HG02870 (cell line): ENCODE results near the gene THRB.

Experiments used
- ATAC-seq: cut with Tn5 transposase; IDR thresholded peaks from one replicate; pipeline ENCODE4 v1.9.1; 2021; ENCODE audit warnings: mild to moderate bottlenecking, moderate library complexity; ENCODE audit not compliant: unreplicated experiment

Gene THRB

DNA sequence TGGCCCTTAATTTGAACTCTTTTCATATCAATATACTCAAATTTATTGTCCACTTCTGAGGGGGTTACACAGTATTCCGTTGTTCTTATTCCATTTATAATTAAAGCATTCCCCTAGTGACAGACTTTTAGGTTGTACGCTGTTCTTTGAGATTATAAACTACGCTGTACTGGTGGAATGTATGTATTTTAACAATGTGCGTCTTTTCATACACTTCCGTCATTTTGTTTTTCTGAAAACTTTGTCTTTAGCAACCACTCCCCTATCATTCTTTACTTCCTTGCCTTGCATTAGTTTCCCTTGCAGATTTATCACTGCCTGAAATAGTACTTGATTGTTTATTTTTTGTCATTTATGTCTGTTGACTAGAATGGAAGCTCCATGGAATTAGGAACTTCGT is 137.0 kb downstream of the THRB start:
- ATAC-seq = no peak

- ATAC-seq = no peak
These were observed 138.8 kb downstream of the THRB start for GRCh38 chr3:24355806-24356205.

- ATAC-seq = no peak
These were observed 140.4 kb downstream of the THRB start for GRCh38 chr3:24354230-24354629.

DNA sequence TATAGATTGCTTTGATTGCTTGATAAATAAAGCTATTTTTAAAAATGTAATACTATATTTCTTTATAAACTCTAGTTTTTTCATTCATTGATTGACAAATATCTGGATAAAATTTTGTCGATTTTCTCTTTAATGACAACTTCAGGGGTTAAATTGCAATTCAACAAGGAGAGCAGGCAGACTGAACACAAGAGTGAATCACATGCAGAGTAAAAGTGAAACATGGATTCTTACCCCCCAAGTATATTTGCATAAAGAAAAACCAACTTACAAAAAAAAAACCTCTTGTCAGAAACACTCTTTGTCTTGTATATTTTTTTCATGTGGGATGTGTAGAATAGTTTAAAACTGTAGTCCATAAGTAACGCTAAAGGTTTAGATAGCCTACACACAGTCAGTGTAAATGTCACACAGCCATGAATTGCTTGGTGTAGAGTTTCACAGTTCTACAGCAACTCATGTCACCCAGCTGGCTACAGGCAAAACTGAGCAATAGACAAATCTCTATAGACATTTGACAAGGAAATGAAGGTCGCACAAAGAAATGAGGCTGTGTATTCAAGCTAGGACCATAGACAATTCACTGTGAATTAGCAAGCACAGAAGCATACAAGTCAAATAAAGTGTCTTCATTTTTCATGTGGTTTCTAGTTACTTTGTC is 141.6 kb downstream of the THRB start:
- ATAC-seq = no peak

- ATAC-seq = no peak
These were observed 142.7 kb downstream of the THRB start for GRCh38 chr3:24351779-24352469.

DNA sequence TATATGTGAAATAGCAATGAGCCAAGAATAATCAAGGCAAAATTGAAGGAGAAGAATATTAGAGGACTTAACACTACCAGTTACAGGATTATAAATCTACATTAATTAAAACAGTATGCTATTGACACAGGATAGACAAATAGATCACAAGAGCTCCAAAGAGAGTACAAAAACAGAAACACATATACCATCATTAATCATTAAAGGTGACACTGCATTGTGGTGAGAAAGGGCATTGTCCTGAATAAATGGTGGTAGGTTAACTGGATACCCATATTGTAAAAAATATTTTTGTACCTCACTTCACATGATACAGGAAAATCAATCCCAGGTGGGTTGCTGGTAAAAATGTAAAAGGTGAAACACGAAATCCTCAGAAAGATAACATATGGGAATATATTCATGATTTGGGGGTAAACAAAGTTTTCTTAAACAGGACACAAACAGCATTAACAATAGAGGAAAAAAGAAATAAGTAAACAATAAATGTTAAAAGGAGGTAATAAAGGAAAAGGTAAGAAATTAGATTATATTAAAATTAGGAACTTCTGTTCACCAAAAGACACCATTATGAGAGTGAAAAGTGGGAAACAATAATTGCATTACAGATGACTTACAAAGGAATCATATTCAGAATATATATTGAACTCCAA is 145.2 kb downstream of the THRB start:
- no peak for ATAC-seq

GRCh38 chr3:24348348-24348747 is 146.3 kb downstream of the THRB start:
- no peak for ATAC-seq

DNA sequence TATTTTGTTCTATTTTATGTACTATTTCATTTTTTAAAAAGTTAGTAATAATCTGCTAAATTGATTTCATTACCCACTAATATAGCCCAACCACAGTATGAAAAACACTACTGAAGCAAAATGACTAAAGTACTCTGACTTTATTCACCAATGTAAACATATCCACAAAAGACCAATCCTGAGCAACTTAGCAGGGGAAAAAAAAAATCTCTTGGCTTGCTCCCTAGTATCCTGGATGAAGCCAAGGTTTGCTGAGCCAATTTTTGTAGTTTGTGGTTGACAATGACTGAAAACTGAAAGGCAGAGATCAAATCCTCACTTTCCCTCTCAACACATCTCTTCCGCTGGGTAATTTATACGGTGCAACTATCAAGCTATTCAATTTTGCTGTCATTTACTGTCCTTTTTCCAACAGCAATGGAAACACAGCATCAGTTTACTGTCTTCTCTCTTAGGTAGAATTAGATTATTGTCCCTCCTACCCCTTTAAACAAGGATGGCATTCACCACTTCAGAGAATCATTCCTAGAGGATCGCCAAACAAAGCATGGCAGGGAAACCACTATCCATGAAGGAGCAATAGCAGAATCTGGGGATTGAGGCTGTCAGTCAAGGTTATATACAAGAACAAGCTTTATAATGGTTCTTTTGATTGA is 149.7 kb downstream of the THRB start:
- ATAC-seq = no peak

DNA sequence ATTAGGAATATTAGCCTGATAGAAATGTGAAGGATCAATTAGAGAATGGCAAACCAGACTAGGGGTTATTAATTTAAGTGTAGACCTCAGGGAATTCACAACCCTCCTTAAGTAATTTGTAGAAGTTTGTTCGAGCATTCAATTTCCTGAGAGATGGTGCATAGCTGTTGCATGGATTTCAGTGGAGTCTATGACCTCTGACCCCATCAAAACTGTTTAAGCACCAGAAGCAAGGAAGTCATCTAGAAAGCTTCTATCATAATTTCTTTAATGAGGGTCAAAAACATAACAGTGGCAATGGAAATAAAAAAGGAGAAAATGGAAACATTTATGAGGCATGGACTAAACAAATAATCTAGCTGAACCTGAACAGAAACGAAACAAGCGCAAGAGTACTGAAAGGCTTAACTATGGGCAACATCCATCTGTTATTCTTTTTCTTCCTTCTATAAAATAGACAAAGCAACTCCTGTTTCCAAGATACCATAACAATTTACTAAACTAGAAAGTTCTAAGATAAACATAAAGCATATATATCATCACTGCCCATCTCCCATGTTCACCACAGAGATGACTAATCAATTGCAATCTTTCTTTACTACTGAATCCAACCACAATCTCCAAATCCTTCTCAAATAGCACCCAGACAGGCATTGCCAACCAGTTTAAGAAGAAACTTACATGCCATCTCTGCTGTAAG is 151.4 kb downstream of the THRB start:
- no peak for ATAC-seq

DNA sequence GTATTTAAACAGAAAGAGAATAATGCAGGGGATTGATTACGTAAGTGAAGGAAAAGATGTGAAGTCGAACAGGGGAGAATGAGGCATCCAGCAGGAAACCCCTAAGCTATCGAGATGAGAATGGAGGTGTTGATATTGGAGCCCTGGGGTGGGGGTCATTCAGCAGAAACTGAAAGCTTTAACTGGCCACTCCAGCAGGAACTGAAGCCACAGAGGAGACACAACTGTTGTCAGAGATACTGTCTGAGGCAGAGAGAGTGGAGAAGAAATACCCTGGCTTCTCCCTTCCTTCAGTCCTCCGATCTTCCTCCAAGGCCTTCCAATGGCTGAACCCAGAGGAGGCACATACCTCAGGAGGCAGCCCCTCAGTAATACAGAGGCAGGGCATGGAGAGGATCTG is 152.4 kb downstream of the THRB start:
- ATAC-seq = no peak

DNA sequence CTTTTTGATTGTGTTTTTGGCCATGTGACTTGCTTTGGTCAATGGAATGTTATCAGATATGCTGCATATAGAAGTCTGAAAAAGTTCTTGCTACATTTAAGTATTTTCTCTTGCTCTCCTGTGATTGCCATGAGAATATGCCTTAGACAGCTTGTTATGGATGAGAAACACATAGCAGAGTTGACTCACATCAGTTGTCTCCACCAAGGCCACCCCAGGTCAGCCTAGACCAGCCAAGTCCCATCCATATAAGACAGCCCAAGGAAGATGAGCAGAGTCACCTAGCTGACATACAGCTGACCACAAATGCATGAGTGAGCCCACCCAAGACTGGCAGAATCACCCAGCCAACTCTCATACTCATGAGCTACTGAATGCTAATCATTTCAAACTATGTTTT is 153.0 kb downstream of the THRB start:
- no peak for ATAC-seq

DNA sequence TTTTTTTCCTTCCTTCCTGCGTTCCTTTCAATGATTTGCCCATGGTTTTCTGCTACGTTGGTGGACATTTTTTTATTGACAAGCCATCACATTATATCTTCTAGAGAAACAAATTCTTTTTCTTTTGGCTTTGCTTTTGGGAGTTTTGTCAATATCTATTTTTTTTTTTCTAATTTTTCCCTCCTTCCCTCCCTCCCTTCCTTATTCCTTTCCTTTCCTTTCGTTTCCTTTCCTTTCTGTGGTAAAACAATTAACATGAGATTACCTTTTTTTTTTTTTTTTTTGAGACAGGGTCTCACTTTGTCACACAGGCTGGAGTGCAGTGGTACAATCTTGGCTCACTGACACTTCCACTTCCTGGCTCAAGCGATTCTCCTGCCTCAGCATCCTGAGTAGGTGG is 153.7 kb downstream of the THRB start:
- no peak for ATAC-seq

- no peak for ATAC-seq
These were observed 154.5 kb downstream of the THRB start for GRCh38 chr3:24340161-24340560.

- ATAC-seq = no peak
These were observed 155.3 kb downstream of the THRB start for GRCh38 chr3:24339266-24339825.

GRCh38 chr3:24338409-24339130 is 156.1 kb downstream of the THRB start:
- ATAC-seq = no peak

- ATAC-seq = no peak
These were observed 158.5 kb downstream of the THRB start for GRCh38 chr3:24336101-24336500.

DNA sequence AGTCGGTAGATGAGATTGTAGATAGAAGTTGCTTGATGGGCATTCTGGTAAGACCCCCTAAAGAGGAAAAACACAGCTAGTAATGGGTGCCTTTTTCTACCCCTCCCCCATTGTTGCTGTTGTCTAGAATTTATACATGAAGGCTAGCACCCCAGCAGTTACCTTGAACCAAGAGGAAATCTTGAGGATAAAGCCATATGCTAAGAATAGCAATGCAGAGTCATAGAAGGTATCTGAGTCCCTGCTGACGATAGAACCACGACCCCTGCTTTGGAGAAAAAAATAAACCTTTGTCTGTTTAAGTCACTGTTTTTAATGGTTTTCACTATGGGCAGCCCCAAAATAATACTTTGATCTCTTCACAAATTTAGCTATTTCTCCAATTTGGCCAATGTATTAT is 162.6 kb downstream of the THRB start:
- ATAC-seq = no peak

GRCh38 chr3:24323272-24323671 is 171.4 kb downstream of the THRB start:
- no peak for ATAC-seq

GRCh38 chr3:24320601-24321000 is 174.0 kb downstream of the THRB start:
- no peak for ATAC-seq

DNA sequence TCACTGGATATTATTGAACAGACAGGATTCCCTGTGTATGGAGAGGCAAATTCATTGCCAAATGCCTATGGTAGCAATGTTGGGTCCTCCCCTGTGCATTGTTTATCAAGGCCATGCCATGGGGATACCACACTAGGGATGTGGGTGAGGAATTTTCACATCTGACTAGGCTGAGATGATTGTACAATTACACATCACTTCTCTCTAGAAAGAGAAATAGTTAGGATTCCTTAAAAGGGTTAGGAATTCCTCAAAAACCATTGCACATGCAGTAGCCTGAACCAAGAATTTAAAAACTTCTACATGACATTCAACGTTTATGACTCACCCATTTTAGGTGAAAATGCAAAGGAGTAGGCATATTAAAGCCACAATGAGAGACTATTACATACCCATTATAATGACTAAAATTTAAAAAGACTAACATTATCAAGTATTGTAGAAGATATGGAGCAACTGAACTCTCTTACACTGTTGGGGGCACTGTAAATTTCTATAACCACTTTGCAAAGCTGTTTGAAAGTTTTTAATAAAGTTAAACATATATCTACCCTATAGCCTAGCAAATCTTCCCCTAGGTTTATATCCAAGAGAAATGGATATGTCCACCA is 175.9 kb downstream of the THRB start:
- ATAC-seq = no peak
